Ramos (cell line): ENCODE results near the gene NECAB3.

Experiments used
- in situ Hi-C: fragments of 300-500 bp; cut with MboI; formaldehyde crosslinking; loops from one replicate; pipeline ENCODE4 v1.14.3; 2022; ENCODE audit warnings: low sequenced_read_pairs; ENCODE audit not compliant: unreplicated experiment

Gene NECAB3

DNA sequence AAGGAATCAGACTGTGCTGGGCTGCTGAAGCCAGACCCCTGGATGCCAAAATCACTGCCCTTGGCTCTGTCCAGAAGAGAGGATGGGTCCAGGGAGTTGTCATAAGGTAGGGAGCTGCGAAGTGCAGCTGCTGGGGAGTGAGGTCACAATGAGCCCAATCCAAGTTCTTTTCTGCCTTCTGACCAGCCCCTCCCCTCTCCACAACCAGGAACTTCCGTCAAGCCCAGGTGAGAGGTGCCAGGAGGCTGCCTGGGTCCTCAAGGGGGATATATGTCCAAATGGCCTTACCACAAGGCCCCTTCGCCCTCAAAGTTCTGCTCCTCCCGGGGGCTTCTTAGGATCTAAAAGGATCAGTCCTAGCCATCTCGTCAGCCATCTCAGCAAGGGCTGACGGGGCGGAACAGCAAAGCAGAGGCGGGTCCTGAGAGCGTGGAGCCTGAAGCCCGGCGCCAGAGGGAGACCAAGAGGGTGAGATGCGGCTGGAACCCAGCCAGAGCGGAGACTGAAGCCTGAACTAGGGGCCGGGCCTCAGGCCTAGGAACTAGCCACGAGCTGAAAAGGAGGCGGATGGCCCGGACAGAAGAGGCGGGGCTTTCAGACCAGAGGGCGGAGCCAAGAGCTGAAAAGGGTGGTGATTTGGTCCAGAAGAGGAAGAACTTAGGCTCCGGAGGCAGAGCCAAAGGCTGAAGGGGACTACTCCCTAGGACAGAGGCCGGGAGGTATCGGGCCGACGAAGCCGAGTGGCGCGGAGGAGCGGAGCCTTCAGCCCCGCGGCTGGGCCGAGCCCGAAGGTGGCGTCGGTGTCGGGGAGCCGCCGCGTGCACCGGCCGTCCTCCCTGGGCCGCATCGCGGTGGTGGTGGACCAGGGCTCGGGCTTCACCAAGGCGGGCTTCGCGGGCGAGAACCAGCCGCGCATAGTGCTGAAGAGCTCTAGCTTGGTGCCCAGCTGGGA lies 7.7 kb downstream of the NECAB3 start, which contains the start of gene ACTL10:
Gene ACTL10 (plus strand): TSS at position 651 of the 952 bp plus-strand sequence. CDS start 555 bp downstream, outside the sequence.
- in situ Hi-C loops = no loop called here

GRCh38 chr20:33664762-33665144 lies 9.5 kb downstream of the NECAB3 start:
- in situ Hi-C loops = no loop called here

DNA sequence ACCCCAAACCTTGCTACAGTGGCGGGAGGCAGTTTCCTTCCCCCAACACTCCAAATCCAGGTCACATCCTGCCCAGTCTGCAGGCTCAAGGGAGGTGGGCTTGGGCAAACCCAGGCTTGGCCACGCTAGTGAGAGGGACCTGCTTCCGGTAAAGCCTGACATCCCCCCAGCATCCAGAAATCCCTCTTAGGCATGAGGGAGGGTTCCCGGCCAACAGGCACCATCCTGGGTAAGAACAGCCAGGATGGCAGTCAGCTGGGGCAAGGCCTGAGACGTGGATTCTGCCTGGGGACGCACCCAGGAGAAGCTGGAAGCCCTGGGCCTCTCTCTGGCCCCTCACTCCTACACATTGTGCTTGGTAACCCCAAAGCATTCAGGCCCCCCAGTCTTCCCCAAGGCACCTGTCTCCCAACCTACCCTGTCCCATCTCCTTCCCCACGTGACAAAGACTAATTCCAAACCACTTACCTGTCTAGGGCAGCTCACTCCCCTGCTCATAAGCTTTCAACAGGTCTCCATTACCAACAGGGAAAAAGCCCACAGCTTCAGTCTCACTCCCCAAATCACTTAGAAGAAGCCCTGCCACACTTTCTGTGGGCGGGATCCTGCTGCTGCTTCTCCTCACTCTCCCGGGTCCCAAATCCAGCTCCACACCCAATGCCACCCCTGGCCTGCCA lies 10.0 kb downstream of the NECAB3 start:
- in situ Hi-C loops = no loop called here

GRCh38 chr20:33663161-33664084 lies 10.8 kb downstream of the NECAB3 start:
- in situ Hi-C loops = no loop called here

- in situ Hi-C loops = no loop called here
Measured at GRCh38 chr20:33662172-33662571, 12.1 kb downstream of the NECAB3 start, which contains the start of gene C20orf144. Gene C20orf144, plus strand, starts transcription at chr20:33662327. Its CDS starts 19 bp downstream, at chr20:33662346.

- in situ Hi-C loops = no loop called here
Measured at GRCh38 chr20:33660685-33661058, 13.6 kb downstream of the NECAB3 start.

- in situ Hi-C loops = no loop called here
Measured at GRCh38 chr20:33660035-33660684, 14.1 kb downstream of the NECAB3 start.

DNA sequence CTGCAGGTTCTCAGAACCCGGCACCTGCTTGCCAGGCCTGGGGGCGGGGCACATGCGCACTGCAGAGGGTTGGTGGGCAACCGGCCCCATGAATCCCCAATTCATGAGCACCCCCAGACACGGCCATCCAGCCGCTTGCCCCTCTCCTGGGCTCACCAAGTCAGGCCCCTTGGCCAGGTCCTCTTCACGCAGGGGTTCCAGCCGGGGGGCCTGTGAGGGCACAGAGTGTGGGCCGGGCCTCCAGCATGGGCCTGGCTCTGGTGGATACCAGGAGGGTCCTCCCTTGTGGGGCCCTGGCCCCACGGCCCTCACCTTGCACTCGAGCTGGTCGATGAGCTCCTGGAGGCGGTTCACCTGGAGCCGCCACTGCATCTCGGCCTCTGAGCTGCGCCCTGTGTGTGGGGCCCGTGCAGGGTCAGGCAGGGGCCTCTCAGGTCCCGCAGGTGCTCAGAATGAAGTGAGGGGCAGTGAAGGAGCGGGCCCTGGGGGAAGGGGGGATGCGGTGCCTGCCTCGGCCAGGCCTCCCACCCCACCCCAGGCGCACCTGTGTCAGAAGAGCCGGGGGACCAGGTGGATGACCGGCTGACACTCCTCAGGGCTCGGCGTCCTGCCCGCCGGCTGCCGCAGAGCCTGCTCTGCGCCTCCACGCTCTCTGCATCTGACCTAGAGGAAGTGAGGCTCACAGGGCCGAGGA lies 14.7 kb downstream of the NECAB3 start:
- in situ Hi-C loops = no loop called here

- in situ Hi-C loops = no loop called here
Measured at GRCh38 chr20:33658929-33659328, 15.3 kb downstream of the NECAB3 start.

DNA sequence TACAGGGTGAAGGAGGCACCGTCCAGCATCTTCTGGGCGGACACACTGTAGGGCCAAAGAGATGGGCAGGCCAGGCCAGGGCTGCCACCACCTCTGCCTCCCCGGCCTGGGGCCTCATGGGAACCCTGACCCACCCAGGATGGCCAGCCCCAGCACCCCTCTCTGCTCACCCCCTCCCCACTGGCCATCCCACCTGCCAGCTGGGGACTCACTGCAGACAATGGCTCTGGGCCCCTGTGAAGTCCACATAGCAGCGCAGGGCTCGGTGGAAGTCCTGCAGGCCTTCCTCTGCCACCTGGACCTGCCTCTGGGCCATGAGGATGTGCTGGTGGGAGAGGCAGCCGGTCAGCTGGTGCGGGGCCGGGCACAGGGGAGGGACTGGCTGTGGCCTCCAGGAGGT lies 15.7 kb downstream of the NECAB3 start:
- in situ Hi-C loops = no loop called here

- in situ Hi-C loops = no loop called here
Measured at GRCh38 chr20:33657704-33658095, 16.5 kb downstream of the NECAB3 start.

DNA sequence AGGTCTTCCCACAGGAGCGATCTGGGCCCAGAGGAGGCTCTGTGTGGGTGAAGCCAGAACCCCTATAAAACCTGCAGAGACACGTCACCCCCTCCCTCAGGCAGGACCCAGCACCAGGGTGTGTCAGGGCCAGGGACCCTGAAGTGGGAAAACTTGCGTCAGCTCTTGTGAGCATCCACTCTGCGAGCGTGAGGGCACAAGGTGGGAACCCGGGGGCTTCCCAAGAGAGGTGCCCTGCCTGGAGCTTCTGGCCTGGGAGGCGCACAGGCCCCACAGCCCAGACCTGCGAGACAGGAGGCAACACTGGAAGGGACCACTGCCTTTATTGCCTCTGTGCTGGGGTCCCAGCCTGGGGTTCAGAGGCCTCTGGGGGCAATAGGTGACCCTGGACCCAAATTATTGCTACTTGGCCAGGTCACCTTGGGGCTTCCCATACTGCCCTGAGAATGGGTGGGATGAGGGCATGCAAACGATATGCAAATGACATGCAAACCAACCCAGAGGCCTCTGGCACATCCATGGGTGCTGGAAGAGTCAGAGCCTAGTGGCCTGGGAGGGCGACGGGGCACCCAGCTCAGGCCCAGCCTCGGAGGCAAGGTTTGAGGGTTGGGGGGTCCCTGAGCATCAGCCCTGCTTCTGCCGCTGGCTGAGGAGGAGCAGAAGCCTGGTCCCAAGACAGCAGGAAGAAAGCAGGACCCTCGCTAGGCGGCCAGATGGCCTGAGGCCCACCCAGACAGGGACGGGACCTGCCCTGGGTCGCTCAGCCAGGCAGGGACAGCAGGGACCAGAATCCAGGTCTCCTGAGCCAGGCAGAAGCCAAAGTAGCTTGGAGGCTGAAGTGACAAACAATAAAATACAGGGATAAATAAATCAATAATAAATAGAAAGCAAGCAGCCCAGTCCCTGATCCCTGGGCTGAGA lies 17.2 kb downstream of the NECAB3 start:
- in situ Hi-C loops = no loop called here

- in situ Hi-C loops = no loop called here
Measured at GRCh38 chr20:33656010-33656782, 18.0 kb downstream of the NECAB3 start.

DNA sequence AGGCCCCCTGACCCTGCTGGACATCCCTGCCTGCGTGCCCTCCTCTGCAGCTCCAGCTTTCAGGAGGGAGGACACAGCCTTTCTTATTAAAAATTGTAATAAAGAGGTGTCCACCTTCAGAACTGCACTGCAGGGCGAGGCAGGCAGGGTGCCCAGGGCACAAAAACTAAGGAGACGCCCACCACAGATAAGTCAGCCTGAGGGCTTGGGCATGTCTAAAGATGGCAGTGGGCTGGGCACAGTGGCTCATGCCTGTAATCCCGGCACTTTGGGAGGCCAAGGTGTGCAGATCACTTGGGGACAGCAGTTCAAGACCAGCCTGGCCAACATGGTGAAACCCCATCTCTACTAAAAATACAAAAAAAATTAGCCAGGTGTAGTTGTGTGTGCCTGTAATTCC lies 19.1 kb downstream of the NECAB3 start:
- in situ Hi-C loops = no loop called here

DNA sequence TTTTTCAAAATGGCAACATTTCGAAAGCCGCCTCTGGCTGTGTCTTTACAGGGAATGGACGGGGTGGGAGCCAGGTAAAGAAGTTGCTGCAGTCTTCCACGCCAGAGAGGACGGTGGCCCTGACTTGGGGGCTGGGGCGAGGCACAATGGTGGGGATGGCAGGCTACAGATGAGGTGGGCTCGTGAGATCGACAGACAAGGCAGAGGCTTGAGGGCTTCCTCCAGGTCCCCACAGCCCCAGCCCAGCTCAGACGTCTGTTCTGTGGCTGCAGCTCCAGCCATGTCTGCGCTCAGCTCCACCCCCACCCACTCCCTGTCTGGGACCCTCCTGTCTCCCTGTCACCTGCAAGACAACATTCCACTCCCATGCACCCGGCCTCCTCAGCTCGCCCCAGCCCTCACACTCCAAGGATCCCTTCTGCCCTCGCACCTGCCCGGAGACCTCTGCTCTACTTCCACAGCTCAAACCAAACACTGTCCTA lies 19.5 kb downstream of the NECAB3 start:
- in situ Hi-C loops = loop anchor here (5.0 kb wide), 1 partner anchor 202 kb away; no protein-coding TSS in a partner anchor

GRCh38 chr20:33653900-33654596 lies 20.2 kb downstream of the NECAB3 start:
- in situ Hi-C loops = loop anchor here (5.0 kb wide), 1 partner anchor 202 kb away; no protein-coding TSS in a partner anchor
